Right lobe of liver (tissue), 6 donors: ENCODE data around the gene TC2N. TPM values are rescaled to one million over a fixed set of nuclear protein-coding genes. Genes with fewer than 3 reads are reported as not detected.

ENCODE experiments used
- ATAC-seq, 4 donors: fragments of 200-7000 bp; cut with Tn5 transposase; one replicate each; pipeline ENCODE4 v1.9.1; 2020; ENCODE audit warnings: mild to moderate bottlenecking in 4 of 4, moderate library complexity in 4 of 4
- DNase-seq, 3 donors: peaks; one replicate each; pipeline ENCODE4 v3.0.0-alpha.2; 2020
- H3K27ac ChIP-seq, 3 donors: fragments of 200-600 bp; one replicate each; pipeline ENCODE4 v1.8.0; 2022
- H3K27me3 ChIP-seq, 2 donors: fragments of 200-600 bp; one replicate each; pipeline ENCODE4 v1.8.0; 2022
- H3K36me3 ChIP-seq, 4 donors: fragments of 200-600 bp; sonication (generic) in 1 of 4; one replicate each; pipeline versions ENCODE4 v1.5.1 to v1.8.0; 2017 to 2022; ENCODE audit warnings: control low read depth in 1 of 4
- H3K4me1 ChIP-seq, 4 donors: fragments of 200-600 bp; sonication (generic) in 1 of 4; one replicate each; pipeline versions ENCODE4 v1.5.1 to v1.8.0; 2017 to 2022; ENCODE audit warnings: control low read depth in 1 of 4
- H3K4me3 ChIP-seq, 3 donors: fragments of 200-600 bp; one replicate each; pipeline ENCODE4 v1.8.0; 2022
- H3K9me3 ChIP-seq, 4 donors: fragments of 200-600 bp; sonication (generic) in 1 of 4; one replicate each; pipeline versions ENCODE4 v1.5.1 to v1.8.0; 2017 to 2022; ENCODE audit warnings: control low read depth in 1 of 4
- POLR2A ChIP-seq: fragments of 450-650 bp; IDR thresholded peaks from one replicate; pipeline ENCODE4 v1.6.1; 2017; ENCODE audit warnings: antibody characterized with exemption, mild to moderate bottlenecking
- WGBS: methylation state at CpG from one replicate; pipeline ENCODE4 v1.1.6; 2018; ENCODE audit warnings: low coverage, low lambda C conversion rate; ENCODE audit not compliant: insufficient coverage; ENCODE audit errors: missing lambda C conversion rate; 5-methylcytosine and 5-hydroxymethylcytosine counted together
- intact Hi-C, 2 donors: fragments of 100-400 bp; cut with DNase I; formaldehyde crosslinking; loops; one replicate each; pipeline versions ENCODE4 v1.11.2 to v1.14.1; 2022
- total RNA-seq, 6 experiments: library from RNA; depleted of rRNA in 2 of 6; stranded (reverse); fragments of >200 nt in 2 of 6; fragmentation: NEBNext Ultra II Directional in 3 of 6; extraction: Animal tissue kit (Norgen Biotek cat#: 25700) in 3 of 6; gene quantifications; one replicate each; pipeline versions ENCODE4 v1.1.0 to v1.2.4, GENCODE V29; 2016 to 2023
- TF ChIP-seq, protein P1 (sequence below), 4 donors: fragments of 200-600 bp in 3 of 4; fragments of 450-650 bp in 1 of 4; IDR thresholded peaks; one replicate each; pipeline versions ENCODE4 v1.5.1 to v1.8.0; 2016 to 2022; ENCODE audit warnings: antibody characterized with exemption in 4 of 4, mild to moderate bottlenecking in 2 of 4
- donor health status: DM: no; HTN: yes; CAD: no.
- donor health status: DM: no; HTN: no; CAD: no.
- donor health status: DM: no; HTN: no; CAD: no.
- donor health status: DM: no; HTN: yes; CAD: no.
- donor health status: DM: no; HTN: yes; CAD: no.

Gene TC2N
- total RNA-seq, 6 experiments from 2014 or later: 1.0 to 6.5 (median 4.3) TPM

DNA sequence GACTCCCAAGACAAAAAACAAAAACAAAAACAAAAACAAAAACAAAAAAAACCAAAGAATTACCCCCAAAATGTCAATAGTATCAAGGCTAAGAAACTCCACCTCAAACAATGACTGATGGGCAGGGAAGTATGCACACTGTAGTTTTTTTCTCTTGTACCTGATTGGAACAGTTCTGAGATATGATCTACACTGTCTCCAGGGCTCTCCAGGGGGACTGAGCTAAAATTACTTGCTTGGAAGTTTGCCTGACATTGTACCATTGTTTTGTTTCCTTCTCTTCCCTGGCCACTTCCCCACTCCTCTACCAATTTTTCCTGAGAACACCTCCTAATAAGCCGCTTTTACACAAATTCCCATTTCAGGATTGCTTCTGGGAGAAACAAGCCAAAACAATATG, 113.2 kb downstream of the TC2N start:
- 53% methylated on average over 1 of the region's 1 CpG for WGBS
- TF ChIP-seq, protein P1, sequence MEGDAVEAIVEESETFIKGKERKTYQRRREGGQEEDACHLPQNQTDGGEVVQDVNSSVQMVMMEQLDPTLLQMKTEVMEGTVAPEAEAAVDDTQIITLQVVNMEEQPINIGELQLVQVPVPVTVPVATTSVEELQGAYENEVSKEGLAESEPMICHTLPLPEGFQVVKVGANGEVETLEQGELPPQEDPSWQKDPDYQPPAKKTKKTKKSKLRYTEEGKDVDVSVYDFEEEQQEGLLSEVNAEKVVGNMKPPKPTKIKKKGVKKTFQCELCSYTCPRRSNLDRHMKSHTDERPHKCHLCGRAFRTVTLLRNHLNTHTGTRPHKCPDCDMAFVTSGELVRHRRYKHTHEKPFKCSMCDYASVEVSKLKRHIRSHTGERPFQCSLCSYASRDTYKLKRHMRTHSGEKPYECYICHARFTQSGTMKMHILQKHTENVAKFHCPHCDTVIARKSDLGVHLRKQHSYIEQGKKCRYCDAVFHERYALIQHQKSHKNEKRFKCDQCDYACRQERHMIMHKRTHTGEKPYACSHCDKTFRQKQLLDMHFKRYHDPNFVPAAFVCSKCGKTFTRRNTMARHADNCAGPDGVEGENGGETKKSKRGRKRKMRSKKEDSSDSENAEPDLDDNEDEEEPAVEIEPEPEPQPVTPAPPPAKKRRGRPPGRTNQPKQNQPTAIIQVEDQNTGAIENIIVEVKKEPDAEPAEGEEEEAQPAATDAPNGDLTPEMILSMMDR (IDR thresholded peaks at IDR 0.05): no peak
- TF ChIP-seq POLR2A: no peak
- Histone ChIP-seq H3K9me3 (no peaks in the 10 kb centered on the region), H3K27ac (no peak overlapping the region), H3K27me3 (no peaks in the 10 kb centered on the region), H3K4me1 (peaks cover 0 to 7% (median 0%) of the 10 kb centered on the region in 4 donors), H3K4me3 (no peak overlapping the region), H3K36me3 (no peaks in the 10 kb centered on the region)
- DNase-seq (no peak), ATAC-seq (no peak)
- intact Hi-C loops: no loop called here

DNA sequence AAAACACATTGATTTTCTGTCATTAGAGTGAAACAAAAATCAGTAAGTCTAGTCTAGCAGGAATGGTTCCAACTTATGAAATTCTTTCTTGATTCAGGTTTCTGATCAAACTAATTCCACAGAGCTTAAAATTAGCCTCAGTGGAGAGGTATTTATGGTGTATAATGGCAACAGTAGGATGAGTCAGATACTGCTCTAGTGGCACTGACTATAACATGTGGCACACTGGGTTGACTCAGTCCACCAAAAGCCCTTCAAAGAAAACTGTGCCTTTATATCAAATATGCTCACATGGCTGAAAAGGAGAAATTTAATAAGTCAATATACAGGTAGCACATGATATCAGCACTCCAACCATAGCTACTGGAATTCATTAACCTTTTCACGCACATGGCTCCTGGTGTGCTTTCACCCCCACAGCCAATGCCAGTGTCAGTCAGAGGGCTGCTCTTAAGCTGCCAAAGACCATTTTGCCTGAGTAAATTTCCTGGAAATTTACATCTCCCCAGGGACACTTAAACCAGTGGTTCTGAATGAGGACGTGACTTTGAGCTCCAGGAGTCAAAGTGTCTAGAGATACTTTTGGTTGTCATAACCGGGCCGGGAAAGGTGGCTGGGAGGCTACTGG, 113.7 kb downstream of the TC2N start:
- Histone ChIP-seq H3K27ac (no peak overlapping the region), H3K9me3 (no peaks in the 10 kb centered on the region), H3K4me3 (no peak overlapping the region), H3K27me3 (no peaks in the 10 kb centered on the region), H3K4me1 (peaks cover 0 to 7% (median 0%) of the 10 kb centered on the region in 4 donors), H3K36me3 (no peaks in the 10 kb centered on the region)
- no peak for DNase-seq
- intact Hi-C loops: no loop called here
- WGBS: 94% methylated on average over 4 of the region's 4 CpGs
- TF ChIP-seq, protein P1 (IDR thresholded peaks at IDR 0.05): no peak
- no peak for TF ChIP-seq POLR2A
- peak in 1 of 4 donors; percentile 40 for ATAC-seq

DNA sequence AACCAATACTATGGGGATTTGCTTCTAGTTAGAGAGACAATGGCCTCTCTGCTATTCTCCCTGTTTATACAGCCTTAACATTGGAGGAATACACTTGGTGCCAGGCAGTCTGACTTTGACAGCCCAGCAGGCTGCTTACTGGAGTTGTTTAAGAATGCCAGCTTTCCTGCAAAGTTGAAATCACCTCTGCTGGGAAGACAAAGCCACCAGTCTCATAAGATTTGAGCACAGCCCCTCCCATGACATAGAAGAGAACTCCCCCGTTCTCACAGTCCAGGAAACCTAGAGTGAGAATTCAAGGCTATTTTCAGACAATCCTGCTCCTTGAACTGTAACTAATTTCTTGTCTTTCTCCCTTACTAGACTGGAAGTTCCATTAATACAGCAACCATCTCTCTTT, 114.4 kb downstream of the TC2N start:
- intact Hi-C loops: no loop called here
- no peak for DNase-seq
- H3K36me3 ChIP-seq: no peaks in the 10 kb centered on the region
- no peak for ATAC-seq
- no CpG with 5 or more reads among the region's 1 CpG for WGBS
- H3K4me1 ChIP-seq: peaks cover 0 to 7% (median 0%) of the 10 kb centered on the region in 4 donors
- TF ChIP-seq, protein P1 (IDR thresholded peaks at IDR 0.05): no peak
- TF ChIP-seq POLR2A: no peak
- H3K27ac ChIP-seq: no peak overlapping the region
- H3K9me3 ChIP-seq: no peaks in the 10 kb centered on the region
- no peak overlapping the region for H3K4me3 ChIP-seq
- H3K27me3 ChIP-seq: no peaks in the 10 kb centered on the region

DNA sequence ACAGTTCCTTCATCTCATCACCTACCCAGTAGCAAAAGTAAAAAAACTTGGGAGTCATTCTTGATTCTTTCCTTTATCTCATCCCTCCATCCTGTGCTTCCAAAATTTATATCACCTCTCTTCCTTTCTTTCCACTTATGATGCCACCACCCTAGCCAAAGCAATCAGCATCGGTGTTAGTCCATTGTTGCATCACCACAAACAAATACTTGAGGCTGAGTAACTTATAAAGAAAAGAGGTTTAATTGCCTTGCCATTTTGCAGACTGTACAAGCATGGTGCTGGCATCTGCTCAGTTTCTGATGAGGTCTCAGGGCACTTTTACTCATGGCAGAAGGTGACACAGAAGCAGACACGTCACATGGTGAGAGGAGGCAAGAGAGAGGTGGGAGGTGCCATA, 115.6 kb downstream of the TC2N start:
- H3K36me3 ChIP-seq: no peaks in the 10 kb centered on the region
- TF ChIP-seq, protein P1 (IDR thresholded peaks at IDR 0.05): no peak
- no peak for TF ChIP-seq POLR2A
- H3K27me3 ChIP-seq: no peaks in the 10 kb centered on the region
- no peak overlapping the region for H3K4me3 ChIP-seq
- no peak overlapping the region for H3K27ac ChIP-seq
- DNase-seq (no peak), ATAC-seq (no peak)
- WGBS: 55% methylated on average over 2 of the region's 2 CpGs
- peaks cover 0 to 7% (median 0%) of the 10 kb centered on the region in 4 donors for H3K4me1 ChIP-seq
- H3K9me3 ChIP-seq: no peaks in the 10 kb centered on the region
- intact Hi-C loops: no loop called here
